Stimulated activated CD4-positive, alpha-beta T cell treated with anti-CD3 and anti-CD28 coated beads, Interleukin-4, amount 100 ng/mL, for 4 hours (primary cell): ENCODE results near the gene LRRC4C.

Experiments
- DNase-seq, 2 experiments: peaks; one replicate each; pipeline ENCODE4 v3.0.0-alpha.2; 2020

The LRRC4C gene

DNA sequence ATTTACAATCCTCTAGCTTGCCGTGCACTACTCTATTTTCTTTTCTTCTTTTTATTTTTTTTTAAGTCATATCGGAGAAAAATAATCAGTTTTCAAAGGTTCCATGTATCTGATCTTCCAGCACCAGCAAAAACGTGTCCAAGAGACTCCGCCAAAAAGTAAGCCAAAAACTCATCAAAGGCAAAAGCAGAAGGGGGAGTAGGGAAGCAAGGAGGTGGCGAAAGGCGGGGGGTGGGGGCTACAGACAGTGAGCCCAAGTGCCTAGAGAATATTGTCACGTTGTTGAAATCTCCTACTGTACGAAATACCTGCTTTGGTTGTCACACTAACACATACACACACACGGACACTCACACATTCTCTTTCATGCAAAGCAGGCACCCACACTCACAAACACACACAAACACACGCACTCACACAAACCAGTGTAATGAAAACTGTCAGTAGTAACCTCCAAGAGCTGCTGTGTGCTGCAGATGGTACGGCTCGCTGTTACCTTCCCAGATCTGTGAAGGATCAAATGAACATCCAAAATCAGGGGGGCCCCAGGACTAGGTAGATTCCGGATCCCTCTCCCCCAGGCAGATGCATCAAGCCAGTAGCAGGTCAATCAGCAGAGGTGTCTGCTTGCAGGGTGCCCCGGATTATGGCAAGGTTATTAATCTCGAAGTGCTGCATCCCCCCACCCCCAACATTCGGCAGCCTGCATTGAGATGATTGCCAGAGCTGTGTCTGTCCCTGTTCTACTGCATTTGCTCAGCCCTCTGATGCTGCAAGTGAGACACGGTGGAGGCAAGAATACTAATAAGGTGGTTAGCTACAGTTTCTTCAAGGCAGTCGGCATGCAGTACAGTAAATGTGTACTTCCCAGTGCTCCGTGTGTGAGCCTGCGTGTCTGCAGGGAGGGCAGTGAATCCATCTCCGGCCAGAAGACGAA, at the start of gene LRRC4C:
LRRC4C (minus strand) TSS at position 188 of the 937 bp plus-strand sequence.
- DNase-seq, result no peak

DNA sequence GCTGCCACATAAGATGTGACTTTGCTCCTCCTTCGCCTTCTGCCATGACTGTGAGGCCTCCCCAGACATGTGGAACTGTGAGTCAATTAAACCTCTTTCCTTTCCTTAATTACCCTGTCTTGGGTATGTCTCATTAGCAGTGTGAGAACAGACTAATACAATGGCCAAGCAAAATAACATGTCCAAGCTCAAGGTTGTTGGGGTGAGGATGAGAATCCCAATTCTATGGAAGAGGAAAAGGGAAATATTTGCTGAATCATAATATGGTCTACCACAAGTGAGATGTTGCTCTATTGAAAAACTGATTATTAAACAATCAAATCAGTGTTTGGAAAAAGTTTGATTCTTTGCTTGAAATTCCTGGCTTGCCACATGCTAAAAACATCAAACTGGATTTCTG, 48.7 kb upstream of the LRRC4C start:
- DNase-seq, result no peak

DNA sequence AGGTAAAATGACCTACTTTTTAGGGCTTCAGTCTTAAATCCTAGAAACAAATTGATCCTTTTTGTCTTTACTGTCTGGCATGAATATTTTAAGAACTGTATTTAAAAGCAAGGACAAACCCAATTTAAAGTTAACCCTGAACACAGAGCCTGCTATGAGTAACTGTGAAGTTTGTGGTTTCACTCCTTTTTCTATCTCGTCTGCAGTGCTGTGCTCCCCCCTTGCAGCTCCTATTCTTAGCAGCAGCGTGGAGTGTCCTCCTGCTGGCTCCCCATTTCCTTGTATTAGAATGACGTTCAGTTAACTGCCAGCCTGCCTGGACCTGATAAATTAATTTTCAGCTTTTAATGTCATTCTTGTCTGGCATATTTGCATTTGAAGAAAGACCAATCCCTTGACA, 40.0 kb upstream of the LRRC4C start:
- no peak for DNase-seq

DNA sequence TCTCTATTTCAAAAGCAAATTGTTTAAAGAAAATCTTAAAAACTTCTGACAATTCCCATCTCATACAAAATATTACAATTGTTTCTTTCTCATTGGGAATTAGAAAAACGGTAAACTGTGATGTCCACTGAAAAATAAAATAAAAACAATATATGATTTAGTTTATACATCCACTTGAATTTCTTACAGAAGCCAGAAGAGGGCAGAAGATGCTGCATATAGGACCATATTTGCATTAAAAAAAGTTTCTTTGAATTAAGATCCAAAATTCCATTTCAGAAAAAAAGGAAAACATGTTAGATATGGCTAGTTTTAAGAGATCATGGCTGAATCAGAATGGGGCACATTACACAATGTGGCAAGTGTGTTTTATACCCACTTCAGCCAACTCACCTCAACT, 39.3 kb upstream of the LRRC4C start:
- no peak for DNase-seq

DNA sequence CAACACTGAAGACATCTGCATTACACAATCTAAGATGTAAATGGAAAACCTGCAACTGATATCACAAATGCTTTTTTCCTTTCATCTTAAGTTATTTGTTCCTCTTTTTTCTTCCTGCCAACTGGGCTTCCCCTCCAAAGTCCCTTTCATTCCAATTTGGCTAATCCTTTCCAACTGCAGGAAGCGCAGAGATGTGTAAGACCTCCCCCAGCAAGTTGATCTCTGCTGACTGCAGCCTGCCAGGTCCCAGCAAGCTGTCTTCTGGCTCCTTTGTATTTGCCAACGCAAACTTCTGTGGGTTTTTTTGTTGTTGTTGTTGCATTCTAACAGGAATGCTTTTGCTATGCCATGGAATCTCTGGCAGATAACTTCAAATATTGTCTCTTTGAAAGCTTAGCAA, 38.5 kb upstream of the LRRC4C start:
- DNase-seq, result no peak

DNA sequence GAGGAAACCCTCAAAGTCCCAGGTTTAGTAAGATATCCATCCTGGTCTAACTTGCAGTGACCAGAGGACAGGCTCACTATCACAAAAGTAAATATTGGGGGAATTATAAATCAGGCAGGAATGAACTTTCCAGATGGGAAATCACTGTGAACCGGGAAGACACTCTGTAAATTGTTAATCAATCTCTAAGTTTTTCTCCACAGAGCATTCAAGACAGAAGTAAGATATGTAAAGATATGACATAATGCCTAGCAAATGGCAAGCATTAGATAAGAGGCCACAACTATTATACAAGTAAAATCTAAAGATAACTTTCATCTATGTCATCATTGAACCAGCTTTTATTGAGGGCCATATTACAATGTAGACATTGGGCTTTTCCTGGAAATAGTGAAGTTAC, 35.3 kb upstream of the LRRC4C start:
- no peak for DNase-seq

DNA sequence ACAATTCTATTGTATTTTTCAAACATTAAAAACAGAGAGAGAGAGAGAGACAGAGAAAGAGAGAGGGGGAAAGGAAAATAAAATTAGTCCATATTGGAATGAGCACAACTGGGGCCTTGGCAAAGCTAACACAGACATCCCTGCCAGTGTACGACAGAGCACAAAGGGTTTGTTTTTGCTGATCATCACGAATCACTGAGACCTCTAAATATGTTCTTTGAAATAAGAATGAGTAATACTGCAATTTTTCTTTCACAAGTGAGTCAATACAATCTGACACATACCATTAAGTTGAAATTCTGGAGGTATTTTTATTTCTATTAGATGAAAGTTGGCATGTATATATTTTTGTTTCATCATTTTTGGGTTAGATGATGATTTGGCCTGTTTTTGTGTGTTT, 27.0 kb upstream of the LRRC4C start:
- no peak for DNase-seq

DNA sequence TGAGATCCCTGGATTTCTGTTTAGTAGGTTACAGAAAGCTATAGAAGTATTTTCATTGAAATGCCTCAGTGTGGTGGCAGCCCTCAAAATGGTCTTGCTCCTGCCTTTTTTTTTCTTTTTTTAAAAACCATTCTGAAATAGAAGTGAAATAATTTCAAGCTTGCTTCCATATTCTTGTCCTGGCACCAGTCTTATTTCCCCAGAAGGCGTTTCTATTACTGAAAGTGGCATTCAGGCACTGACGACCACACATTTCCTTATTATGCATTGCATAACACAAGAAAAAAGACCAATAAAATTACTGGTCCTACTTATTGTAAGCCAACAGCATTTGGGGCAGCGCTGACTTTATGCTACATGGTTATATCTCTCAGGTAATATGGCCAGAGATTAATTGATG, 24.5 kb upstream of the LRRC4C start:
- DNase-seq, result no peak

DNA sequence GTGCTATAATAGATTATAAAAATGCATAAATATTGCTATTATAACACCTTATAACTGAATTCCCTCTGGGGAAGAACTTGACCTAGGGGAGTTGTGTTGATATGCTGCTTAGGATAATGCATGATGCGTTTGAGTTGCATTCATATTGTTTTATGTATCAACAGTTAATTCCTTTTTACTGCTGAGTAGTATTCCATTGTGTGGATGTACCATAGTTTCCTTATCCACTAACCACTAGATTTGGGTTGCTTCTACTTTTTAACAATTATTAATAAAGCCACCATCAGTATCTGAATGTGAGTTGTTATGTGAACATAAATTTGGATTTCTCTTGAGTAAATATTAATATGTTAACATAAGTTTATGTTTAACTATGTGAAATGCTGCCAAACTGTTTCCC, 19.7 kb upstream of the LRRC4C start:
- no peak for DNase-seq

DNA sequence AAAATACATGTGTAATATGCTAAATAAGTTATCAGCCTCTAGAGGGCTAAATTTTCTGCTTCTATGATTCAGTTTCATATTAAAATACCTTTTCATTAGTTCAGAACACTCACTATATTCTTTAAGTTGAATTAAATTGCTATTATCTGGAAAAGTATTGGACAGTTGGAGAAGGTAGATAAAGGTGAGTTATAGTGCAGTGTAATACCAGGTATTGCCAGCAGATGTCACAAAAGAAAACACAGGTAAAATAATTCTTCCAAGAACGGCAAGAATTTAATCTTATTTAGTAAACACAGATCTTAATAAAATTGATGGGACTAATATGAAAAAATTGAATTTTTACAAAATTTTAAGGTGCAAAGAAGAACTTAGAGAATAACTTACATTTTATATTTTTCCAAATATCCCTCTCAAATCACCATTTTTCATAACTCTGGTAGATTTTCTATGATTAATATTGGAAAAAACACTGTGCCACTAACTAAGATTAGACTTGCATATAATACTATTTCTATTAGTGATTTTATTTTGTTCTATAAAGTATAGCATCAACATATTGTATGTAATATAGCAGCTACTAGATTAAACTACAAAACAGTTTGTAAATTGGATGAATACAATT, 1.7 kb upstream of the LRRC4C start:
- no peak for DNase-seq

DNA sequence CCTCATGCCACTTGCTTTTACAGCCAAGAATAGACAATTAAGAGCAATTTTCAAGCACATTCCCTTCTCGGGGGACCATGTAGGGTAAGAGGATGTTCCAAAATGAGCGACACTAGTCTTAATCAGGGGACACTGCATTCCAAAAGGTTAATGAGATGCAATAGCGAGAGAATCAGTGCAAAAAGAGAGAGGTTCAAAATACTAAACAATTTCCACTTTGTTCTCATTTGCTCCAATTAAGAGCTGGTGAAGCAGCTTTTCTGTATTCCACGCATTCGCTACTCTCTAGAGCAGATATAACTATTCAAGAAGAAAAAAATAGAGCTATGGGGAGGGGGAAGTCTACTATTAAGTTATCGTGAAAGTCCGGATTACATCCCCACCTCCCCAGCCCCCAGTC, 811 bp downstream of the LRRC4C start:
- DNase-seq, result no peak

DNA sequence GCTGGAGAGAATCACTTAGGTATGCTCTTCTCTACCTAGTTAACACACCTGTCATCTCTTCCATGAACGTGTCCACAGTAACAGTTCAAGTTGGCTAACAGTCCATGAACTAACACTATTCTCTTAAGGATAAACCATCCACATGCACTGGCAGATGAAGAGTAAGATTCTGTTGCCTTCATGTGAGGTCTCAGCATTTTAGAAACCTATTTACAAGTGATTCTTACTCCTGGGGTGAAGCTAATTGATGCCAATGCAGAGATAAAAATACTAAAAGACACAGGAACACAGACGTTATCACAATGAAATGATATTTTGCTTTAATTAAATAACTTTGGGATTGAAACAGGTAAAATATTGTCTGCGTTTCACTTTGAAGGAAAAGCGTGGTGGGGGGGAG, 1.3 kb downstream of the LRRC4C start:
- DNase-seq, result no peak

DNA sequence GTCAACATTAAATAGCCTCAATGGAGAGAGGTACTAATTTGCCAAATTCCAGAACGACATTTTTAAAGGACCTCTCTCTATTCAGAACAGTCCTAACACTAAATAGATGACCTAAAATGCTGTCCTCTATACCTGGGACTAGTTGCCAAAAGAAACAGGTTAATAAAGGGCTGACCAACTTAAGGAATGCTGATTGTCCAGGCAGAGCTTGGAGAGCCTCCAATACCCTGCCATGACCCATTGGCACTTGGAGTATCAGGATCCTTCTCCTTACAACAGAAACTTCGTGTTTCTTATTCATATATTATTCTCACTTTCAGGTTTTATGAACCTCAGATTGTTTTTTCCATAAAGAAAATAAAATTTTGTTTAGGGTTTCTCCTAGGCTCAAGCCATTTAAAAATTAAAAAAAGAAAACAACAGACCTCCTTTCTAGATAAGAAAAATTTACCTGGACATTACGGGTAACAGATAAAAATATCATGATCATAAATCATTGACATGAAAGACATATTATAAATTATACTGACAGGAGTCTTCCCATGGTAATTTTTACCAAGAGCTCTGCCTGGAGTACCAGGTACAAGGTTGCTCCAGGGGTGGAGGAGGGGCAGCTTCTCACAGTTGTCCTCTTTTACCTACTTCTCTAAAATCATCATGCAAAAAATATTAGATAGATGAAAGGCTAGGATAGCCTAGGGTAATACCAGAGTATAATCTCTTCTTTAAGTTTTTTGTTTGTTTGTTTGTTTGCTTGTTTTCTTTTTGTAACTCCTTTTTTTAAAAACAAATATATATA, 2.0 kb downstream of the LRRC4C start:
- DNase-seq, result no peak

DNA sequence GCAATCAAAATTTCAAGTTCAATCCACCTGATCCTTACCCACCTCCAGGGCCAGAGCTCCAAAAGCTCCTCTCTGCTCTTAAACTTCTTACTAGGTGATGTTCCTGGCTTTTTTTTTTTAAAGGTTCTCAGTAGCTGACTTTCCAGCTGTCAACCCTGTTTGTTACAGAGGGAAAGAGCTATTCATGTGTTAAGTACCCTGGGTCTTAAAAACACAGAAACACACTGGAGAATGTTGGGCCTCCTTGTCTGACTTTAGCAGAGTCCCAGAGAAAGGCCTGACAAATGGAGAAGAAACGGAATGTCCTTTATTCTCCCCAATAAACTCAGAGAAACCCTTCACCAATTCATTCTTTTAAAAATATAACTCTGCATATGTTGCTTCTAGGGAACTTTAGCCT, 3.2 kb downstream of the LRRC4C start:
- no peak for DNase-seq

DNA sequence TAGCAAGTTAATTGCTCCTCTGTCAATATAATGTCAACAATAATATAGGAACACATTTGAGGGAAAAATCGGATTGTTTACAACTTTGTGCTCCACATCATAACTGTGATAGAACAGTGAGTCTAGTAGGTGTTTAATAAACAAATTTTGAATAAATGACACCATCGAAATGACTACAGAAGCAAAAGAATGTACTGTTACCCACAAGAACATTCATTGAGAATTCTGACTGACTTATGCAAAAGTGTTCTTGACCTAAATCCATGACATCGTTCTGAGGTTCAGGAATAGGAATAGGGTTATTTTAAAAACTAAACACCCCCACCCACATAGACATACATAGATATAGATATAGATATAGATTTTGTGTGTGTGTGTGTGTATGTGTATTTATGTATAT, 8.4 kb downstream of the LRRC4C start:
- no peak for DNase-seq

DNA sequence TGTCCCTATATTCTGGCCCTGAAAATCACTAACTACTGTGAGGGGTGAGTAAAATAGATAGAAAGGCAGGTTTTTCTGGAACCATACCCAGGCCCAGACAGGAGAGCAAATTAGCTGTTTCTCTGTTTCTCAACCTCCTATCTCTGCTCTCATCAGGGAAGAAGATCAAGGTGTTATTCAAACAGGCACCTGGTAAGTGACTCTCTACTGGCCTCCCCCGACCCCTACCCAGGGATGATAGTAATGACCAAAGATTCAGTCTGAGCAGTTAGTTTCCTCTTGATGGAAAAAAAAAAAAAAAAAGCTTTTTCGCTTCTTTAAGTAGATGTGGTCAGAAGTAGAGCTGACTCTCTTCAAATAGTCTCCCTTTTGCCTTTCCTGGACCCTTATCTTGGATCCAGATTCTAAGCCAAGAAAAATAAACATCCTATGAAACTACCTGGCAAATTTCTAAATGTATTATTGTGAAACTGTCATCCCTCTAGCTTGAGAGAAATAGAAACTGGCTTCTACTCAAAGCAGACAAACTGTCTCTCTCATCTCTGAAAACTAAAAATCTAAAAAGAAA, 9.9 kb downstream of the LRRC4C start:
- DNase-seq, result no peak

DNA sequence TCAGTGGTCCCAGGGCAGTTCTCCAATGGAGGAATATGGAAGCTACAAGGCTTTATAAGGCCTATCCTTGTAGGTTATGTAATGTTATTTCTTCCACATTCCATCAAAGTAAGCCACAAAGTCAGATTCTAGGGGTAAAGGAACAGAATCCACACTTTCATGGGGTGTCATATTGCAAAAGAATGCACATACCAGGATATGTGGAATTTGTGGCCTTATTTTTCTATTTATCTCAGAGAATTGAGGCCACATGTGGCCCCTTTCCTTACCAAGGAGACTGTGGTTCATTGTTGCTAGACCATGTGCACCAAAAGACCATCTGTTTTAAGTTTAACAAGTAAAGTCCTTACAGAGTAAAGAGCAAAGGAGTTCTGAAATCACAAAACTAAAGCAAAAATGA, 12.9 kb downstream of the LRRC4C start:
- DNase-seq, result no peak

DNA sequence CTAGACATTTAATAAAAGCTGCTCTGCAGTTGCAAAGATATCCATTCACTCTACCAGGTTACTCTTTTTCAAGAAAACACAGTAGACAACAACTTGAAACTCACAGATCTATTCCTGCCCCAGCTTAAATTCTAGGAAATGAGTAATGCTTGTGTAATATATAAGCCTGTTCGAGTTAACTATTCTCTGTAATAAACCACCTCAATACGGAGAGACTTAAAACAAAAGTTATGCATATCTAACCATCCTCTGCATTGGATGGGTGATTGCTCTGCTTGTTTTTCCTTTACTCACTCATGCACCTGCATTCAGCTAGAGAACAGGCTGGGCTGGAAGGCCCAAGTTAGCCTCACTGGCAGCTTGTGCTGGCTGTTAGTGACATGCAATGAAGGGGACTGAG, 13.3 kb downstream of the LRRC4C start:
- DNase-seq, result no peak

DNA sequence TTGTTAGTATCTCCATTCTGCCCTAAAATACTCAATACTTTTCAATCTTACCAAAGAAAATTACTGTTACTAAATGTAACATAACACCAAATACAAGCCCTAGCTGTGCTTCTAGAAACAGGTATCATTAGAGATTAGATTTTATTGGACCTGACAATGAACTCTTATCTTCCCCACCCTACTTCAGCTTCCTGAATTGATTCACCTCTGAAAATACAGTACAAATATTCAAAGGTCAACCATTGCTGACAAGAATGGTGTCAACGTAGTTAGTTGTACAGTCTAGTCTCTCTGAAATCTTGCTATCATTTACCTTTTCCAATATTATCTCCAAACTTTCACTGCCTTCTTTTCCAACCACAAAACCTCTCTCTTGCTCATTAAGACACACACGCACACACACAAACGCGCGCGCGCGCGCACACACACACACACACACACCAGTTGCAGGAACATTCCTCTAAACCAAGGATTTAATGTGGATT, 22.4 kb downstream of the LRRC4C start:
- no peak for DNase-seq

DNA sequence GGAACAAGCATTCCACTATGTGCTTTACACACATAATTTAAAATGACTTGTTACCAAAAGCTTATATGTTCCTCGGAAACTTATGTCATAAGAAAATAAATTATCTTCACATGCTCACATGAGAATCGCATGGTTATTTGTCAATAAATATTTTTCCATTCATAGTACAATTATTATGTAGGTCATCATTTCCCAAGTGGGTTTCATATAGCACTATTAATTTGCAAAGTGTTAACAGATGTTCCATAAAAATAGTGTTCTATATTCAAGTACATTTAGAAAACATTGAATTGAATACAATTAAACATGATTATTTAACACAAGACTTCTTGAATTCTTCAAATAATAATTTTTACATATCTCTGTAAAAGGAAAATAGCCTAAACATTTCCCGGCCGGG, 23.9 kb downstream of the LRRC4C start:
- no peak for DNase-seq

DNA sequence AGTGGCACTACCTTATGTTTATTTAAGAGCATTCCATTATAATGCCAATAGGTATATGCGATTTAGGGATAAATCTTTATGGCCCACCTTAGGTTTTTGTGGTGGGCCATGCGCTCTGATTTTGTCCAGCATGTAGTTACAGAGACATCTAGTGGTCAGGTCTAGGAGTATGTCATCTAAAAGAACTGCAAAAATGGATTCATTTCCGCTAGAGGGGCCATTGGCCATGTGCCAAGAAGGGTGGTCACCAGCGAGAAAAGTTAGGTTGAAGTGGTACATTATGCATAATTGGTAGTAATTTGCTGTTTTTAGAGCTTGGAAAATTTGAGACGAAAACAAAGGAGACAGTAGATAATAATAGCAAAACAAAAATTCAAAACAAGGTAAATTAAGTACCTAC, 27.7 kb downstream of the LRRC4C start:
- DNase-seq, result no peak

DNA sequence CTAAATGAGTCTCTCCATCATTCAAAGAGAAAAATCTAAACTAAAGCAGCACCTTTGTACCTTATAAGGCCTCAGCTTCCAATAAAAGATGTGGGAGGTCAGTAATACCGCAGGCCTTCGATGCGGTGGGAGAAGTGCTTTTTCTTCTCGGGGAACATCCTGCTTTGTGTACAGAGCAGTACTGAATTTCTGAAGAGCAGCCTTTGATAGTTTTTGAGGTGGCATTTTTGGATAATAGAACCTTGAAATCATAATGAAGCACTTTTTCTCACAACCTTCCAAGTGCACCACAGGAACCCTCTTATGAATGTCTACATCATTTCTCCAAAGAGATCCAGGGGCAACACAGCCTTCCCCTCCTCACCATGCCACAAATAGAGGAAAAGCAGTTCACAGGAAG, 39.6 kb downstream of the LRRC4C start:
- DNase-seq, result no peak

DNA sequence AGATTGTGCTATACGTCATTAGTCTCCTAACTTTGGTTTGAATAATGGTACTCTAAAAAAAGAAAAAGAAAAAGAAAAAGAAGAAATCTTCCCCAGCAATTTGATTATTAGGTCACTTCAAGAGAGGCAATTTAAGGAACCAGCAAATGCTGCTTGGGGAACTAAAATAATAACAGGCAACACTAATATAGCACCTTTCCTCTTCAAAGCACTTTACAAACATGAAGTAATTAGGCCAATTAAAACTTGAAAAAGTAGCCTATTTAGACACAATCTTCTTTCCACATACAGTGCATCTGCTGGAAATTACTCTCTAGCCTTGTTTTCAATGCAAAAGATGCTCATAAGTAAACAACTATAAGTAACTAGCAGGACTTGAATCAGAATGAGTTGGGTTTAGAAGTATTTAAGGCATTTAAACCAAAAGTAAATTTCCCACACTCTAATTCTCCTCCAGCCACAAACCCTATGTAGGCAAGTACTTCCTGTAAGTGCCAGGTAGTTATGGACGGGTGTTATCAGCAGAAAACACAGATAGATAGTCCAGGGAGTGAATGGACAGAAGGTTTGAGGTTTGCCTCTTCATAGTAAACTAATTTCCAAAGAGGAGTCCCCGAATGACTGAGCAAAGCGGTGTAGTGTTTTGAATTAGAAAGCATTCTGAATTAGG, 44.5 kb downstream of the LRRC4C start:
- no peak for DNase-seq
